Stomach smooth muscle (tissue), 2 donors: Measurements from ENCODE around the gene PPCS.
A peak's percentile ranks its signal among the peaks of the same experiment; 100 is the strongest.

Experiments
- H3K27ac ChIP-seq: one replicate; pipeline ENCODE4 v1.7.0; 2013; ENCODE audit warnings: mild to moderate bottlenecking, low read length, inconsistent platforms
- H3K27me3 ChIP-seq, 2 donors: one replicate each; pipeline ENCODE4 v1.7.0; 2013; ENCODE audit warnings: low read length in 2 of 2; ENCODE audit not compliant: insufficient read depth in 2 of 2, control insufficient read depth in 1 of 2
- H3K36me3 ChIP-seq, 2 donors: one replicate each; pipeline ENCODE4 v1.7.0; 2013; ENCODE audit warnings: low read length in 2 of 2; ENCODE audit not compliant: control insufficient read depth in 2 of 2, insufficient read depth in 2 of 2
- H3K4me1 ChIP-seq: one replicate; pipeline ENCODE4 v1.7.0; 2013; ENCODE audit warnings: low read length; ENCODE audit not compliant: control insufficient read depth, insufficient read depth
- H3K4me3 ChIP-seq, 2 donors: one replicate each; pipeline ENCODE4 v1.7.0; 2013; ENCODE audit warnings: low read length in 2 of 2
- H3K9ac ChIP-seq, 2 donors: one replicate each; pipeline ENCODE4 v1.7.0; 2013; ENCODE audit warnings: low read length in 2 of 2, mild to moderate bottlenecking in 1 of 2
- H3K9me3 ChIP-seq, 2 donors: one replicate each; pipeline ENCODE4 v1.7.0; 2013; ENCODE audit warnings: low read length in 2 of 2; ENCODE audit not compliant: control insufficient read depth in 2 of 2
- donor health status: healthy.
- donor health status: Pancreatic carcinoma.

PPCS gene

DNA sequence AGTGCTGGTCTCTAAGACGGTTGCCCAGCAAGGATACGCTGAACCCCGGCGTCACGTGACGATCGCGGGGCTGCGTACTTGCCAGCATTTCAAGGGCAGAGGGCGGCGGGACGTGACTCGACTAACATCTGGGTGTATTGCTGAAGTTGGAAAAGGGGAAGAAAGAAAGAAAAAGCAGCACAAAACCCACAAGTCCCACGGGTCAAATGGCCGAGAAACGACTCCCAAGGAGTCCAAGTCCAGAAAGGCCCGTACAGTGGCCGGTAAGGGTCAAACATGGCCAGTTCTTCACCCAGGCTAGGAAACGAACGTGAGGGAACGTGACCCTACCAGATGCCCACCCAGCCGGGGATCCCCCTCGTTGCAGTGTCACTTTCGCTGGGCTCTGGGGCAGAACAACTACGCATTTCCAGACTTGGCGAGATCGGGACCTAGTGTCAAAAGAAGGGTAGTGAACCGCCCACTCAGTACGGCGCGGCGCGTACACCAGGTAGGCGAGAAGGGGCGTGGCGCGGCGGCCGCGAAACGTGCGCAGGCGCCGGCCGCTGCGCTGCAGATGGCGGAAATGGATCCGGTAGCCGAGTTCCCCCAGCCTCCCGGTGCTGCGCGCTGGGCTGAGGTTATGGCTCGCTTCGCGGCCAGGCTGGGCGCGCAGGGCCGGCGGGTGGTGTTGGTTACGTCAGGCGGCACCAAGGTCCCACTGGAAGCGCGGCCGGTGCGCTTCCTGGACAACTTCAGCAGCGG lies at the start of gene PPCS, which contains the start of gene ZMYND12:
PPCS (plus strand) TSS at position 534 of the 744 bp plus-strand sequence; CDS start at position 557, 23 bp downstream.
ZMYND12 (minus strand) TSS at position 13 of the 744 bp plus-strand sequence. CDS start 25 bp downstream, outside the sequence.
- H3K27me3 ChIP-seq = no peaks in the 10 kb centered on the region
- no peaks in the 10 kb centered on the region for H3K9me3 ChIP-seq
- H3K4me3 ChIP-seq = peak within 1 kb of the TSS; percentile 79 to 94
- peaks cover 2 to 14% of the 10 kb centered on the region in 2 donors for H3K36me3 ChIP-seq
- peak within 1 kb of the TSS; percentile 92 for H3K27ac ChIP-seq
- H3K9ac ChIP-seq = peak within 1 kb of the TSS; percentile 93 to 94
- peaks cover 16% of the 10 kb centered on the region for H3K4me1 ChIP-seq

DNA sequence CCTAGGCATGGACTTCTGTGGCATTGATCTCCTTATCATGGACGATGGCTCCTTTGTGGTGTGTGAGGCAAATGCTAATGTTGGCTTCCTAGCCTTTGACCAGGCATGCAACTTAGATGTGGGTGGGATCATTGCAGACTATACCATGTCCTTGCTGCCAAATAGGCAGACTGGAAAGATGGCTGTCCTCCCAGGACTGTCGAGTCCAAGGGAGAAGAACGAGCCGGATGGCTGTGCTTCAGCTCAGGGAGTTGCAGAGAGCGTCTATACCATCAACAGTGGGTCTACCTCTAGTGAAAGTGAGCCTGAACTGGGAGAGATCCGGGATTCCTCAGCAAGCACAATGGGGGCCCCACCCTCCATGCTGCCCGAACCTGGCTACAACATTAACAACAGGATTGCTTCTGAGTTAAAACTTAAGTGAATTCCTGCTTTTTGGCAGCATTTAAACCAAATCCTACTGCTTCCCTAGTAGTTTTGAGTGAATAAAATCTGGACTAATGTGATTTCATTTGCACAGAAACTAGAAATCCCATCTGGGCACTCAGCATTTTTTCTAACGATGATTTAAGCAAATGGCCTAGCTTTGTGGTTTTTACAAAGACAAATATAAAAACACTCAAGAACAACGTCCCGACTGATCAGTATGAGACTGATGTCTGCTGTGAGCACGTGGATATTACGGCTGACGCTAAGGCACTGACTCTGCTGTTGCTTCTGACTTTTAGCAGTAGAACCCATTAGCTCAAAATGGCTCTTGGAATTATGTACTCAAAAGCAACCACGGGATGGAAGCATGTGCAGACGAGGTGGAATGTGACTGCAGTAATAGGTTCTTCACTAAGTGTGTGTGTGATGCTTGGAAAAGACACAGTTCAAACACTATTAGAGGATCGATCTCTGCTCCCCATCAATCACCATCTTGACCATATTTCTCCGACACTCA lies 41.5 kb upstream of the PPCS start:
- H3K9ac ChIP-seq = no peak overlapping the region
- no peak overlapping the region for H3K4me3 ChIP-seq
- H3K4me1 ChIP-seq = peaks cover 15% of the 10 kb centered on the region
- H3K27me3 ChIP-seq = no peaks in the 10 kb centered on the region
- H3K36me3 ChIP-seq = peaks cover 0 to 11% of the 10 kb centered on the region in 2 donors
- no peak overlapping the region for H3K27ac ChIP-seq
- no peaks in the 10 kb centered on the region for H3K9me3 ChIP-seq

DNA sequence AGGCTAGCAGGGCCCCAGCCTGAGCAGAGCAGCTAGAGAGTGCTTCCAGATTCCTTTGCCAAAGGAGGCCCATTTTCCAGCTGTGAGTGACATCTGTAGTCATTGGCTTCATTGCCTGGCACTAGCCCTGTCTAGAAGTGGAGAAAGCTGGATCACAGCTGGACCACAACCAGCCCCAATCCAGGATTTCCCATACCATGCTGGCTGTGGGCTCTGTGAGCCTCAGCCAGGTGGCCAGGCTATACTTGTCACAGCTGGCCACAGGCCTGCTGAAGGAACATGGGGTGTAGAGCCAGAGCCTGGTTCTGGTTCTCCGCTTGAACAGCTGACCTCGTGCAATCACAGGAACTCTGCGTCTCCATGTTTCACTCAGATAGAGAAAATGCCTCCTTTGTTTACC lies 39.2 kb upstream of the PPCS start:
- Histone ChIP-seq H3K36me3 (peaks cover 0 to 7% of the 10 kb centered on the region in 2 donors), H3K4me3 (no peak overlapping the region), H3K27ac (peak overlapping the region; percentile 0), H3K9ac (no peak overlapping the region), H3K27me3 (no peaks in the 10 kb centered on the region), H3K4me1 (peaks cover 35% of the 10 kb centered on the region), H3K9me3 (no peaks in the 10 kb centered on the region)

DNA sequence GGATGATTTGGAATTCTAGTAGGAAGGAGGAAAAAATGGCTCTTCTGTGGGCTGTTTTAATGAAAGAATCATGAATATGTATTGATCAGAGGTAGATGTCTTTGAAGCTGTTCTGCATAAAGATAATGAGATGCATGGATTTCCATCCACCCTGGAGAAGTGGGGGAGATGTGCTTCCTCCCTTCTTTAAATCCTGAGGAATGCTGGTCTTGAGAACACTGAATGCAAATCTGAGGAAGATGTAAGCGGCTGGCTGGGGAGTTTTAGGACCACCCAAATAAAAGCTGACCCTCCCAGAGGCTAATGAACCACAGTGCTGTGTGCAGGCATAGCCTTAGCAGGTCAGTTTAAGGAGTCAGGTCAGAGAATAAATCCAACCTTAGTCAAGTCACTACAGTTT lies 37.8 kb upstream of the PPCS start:
- Histone ChIP-seq H3K4me1 (peaks cover 41% of the 10 kb centered on the region), H3K4me3 (no peak overlapping the region), H3K36me3 (peaks cover 0 to 7% of the 10 kb centered on the region in 2 donors), H3K27ac (peak overlapping the region; percentile 90), H3K9ac (no peak overlapping the region), H3K27me3 (no peaks in the 10 kb centered on the region), H3K9me3 (no peaks in the 10 kb centered on the region)

DNA sequence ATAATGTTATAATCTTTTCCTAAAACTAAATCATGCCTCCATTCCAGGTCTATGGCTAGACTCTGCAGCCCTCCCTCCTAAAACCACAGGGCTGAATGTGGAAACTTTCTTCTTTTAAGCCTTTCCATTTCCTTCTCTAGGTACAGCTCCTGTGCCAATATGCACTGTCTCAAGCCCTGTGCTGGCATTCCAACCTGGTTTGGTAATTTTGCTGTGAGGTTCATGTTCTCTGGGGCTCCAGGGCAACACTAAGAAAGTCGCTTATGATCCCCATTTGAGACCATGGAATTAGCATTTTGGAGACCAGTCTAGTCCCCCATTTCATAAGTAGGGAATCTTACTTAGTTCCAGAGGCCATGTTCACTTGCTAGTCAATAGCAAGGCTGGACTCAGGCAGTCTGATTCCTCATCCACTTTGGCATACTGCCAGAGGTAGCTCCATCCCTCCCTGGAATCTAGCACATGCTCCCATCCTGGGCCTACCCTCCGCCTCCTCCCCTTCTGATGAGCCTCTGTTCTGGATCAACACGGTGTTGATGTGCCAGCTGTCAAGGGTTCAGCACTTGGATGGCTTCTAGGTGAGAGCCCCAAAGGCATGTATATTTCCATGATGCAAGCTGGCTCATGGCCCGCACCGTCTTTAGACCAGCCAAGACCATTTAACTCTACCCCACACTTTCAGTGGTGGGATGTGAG lies 37.1 kb upstream of the PPCS start:
- H3K36me3 ChIP-seq = peaks cover 0 to 7% of the 10 kb centered on the region in 2 donors
- peak overlapping the region; percentile 38 to 58 for H3K9ac ChIP-seq
- peak overlapping the region; percentile 90 for H3K27ac ChIP-seq
- H3K4me3 ChIP-seq = peak overlapping the region in 1 of 2 donors; percentile 40
- H3K27me3 ChIP-seq = no peaks in the 10 kb centered on the region
- H3K4me1 ChIP-seq = peaks cover 41% of the 10 kb centered on the region
- no peaks in the 10 kb centered on the region for H3K9me3 ChIP-seq

DNA sequence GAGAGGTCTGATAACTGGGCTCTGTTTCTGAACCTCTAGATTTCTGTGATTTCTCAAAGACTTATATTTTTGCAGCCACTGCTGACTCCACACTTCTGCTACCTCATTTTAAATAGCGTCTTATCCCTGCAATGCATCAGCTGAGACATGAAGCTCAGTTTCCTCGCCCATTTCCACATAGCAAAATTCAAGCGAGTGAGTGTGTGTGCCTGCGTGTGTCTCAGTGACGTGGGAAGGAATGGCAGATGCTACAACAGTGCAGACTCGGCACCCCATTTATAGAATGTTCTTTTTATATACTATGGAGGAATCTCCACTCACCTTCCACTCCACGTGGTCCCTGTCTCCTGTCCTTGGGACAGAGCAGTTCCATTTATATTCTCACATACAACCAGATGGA lies 36.2 kb upstream of the PPCS start:
- peak overlapping the region; percentile 90 for H3K27ac ChIP-seq
- H3K27me3 ChIP-seq = no peaks in the 10 kb centered on the region
- H3K36me3 ChIP-seq = peaks cover 0 to 2% of the 10 kb centered on the region in 2 donors
- H3K4me1 ChIP-seq = peaks cover 41% of the 10 kb centered on the region
- H3K9ac ChIP-seq = peak overlapping the region; percentile 58 to 66
- peak overlapping the region; percentile 17 to 54 for H3K4me3 ChIP-seq
- no peaks in the 10 kb centered on the region for H3K9me3 ChIP-seq

DNA sequence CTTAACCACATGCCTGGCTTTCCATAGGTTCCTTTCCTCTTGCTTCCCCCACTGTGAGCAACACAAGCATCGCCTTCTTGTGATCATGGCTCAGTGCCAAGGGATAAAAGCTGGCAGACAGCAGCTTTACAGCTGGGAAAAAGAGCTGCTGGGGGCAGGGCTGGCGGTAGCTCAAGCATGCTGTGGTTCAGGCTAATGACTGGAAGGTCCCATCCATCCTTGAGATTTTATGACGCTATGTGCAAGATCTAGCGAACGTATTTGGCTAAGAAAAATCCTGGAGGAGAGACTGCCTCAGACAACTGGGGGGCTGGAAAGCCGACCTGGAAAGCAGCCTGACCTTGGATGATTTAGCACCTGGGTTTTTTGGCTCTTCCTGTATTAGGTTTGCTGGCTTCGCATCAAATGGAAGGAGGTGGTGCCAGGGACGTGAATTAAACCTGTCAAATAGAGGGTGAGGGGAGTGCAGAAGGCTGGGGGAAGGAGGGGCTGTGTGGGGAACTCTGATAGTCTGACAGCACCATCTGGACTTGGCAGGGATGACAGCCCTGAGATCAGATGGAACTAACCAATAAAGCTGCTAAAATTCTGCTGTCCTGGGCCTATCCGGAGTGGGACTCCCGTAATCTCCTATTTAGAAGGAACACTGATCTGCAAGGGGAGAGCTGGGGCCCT lies 35.3 kb upstream of the PPCS start:
- Histone ChIP-seq H3K27ac (peak overlapping the region; percentile 90), H3K4me1 (peaks cover 41% of the 10 kb centered on the region)

DNA sequence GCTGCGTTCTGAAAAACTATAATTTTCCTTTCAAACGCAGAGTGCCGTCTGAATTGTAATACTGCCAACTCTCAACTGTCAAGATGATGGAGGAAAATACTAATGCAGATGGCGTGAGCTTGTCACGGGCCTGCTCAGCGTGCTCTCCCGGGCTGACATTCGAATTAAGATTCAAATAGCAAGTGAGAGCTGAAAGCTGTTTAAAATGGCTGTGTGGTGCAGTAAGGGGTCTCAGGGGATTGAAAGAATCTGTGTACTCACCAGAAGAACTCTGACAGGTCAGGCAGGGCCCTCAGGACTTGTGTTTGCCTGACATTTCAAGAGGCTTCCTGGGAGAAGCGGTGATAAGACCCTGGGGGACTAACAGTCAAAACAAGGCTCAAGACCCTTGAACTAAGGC lies 33.6 kb upstream of the PPCS start:
- Histone ChIP-seq H3K27ac (peak overlapping the region; percentile 24), H3K36me3 (no peaks in the 10 kb centered on the region), H3K9ac (peak overlapping the region; percentile 6 to 18), H3K27me3 (no peaks in the 10 kb centered on the region), H3K4me3 (no peak overlapping the region), H3K9me3 (no peaks in the 10 kb centered on the region), H3K4me1 (peaks cover 36% of the 10 kb centered on the region)

More for the DNA sequence above, 35.3 kb upstream of the PPCS start:
- Histone ChIP-seq H3K4me3 (peak overlapping the region; percentile 17 to 54), H3K27me3 (no peaks in the 10 kb centered on the region), H3K9me3 (no peaks in the 10 kb centered on the region), H3K9ac (peak overlapping the region; percentile 58 to 66), H3K36me3 (no peaks in the 10 kb centered on the region)

DNA sequence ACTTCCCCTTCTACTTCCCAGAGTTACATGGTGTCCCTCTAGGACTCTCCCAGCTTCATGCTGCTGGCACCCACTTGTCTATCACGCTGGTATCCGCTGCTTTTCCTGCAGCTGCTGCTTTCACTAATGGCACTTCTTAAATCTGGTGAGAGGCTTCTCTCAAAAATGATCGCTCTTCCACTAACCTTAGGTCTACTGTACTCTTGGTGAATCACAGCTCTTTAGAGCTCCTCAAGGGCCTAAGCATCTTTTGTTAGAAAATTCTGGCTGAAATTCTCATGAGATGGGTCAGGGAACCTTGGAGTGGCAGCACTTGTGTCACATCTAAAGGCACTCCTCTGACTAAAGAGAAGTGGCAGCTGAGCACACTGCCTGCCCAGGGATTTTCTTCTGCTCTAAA lies 32.7 kb upstream of the PPCS start:
- Histone ChIP-seq H3K4me1 (peaks cover 36% of the 10 kb centered on the region), H3K27ac (no peak overlapping the region), H3K27me3 (no peaks in the 10 kb centered on the region), H3K4me3 (no peak overlapping the region), H3K36me3 (no peaks in the 10 kb centered on the region), H3K9me3 (no peaks in the 10 kb centered on the region), H3K9ac (no peak overlapping the region)

DNA sequence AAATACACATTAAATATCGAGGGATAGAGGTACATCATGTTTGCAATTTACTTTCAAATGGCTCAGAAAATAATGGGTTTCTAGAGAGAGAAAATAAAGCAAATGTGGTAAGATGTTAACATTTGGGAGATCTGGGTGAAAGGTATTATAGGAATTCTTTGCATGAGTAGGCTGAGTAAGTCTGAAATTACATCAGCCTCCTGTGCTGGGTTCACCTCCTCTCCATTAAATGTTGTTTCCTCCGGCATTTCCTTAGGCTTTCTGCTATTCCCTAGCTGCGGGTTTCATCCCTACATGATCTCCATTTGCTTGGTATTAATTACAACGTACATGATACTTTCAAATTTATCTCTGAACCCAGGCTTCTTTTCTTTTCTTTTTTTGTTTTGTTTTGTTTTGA lies 32.1 kb upstream of the PPCS start:
- H3K27ac ChIP-seq = no peak overlapping the region
- no peak overlapping the region for H3K9ac ChIP-seq
- no peaks in the 10 kb centered on the region for H3K27me3 ChIP-seq
- no peak overlapping the region for H3K4me3 ChIP-seq
- H3K9me3 ChIP-seq = no peaks in the 10 kb centered on the region
- H3K36me3 ChIP-seq = no peaks in the 10 kb centered on the region
- peaks cover 32% of the 10 kb centered on the region for H3K4me1 ChIP-seq
